ENCODE measurements around the gene GALNT7. TPM values are rescaled to one million over a fixed set of nuclear protein-coding genes. Genes with fewer than 3 reads are reported as not detected.
A peak's percentile ranks its signal among the peaks of the same experiment; 100 is the strongest.

GALNT7 gene
- total and polyA plus RNA-seq, 9 donors, result 9.0 to 23.7 (median 17.6) TPM

DNA sequence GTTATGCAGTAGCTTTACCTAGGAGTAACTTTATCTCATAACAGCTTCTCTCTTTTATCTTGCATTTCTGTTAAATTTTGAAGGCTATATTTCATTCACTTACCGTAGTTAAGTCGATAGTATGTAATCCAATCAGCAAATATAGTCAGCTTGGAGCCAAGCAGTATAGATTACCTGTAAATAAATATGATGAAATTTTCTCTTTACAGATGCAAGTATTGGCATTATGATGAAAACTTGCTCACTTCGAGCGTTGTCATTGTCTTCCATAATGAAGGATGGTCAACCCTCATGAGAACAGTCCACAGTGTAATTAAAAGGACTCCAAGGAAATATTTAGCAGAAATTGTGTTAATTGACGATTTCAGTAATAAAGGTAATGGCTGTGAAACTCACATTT, 123.3 kb downstream of the GALNT7 start:
- Histone ChIP-seq H3K4me1 (ENCODE audit: insufficient read depth) (no peaks in the 10 kb centered on the region), H3K27me3 (no peaks in the 10 kb centered on the region), H3K27ac (no peak overlapping the region), H3K36me3 (no peaks in the 10 kb centered on the region), H3K4me3 (no peak overlapping the region), H3K9me3 (no peaks in the 10 kb centered on the region)
- TF ChIP-seq, protein P1, sequence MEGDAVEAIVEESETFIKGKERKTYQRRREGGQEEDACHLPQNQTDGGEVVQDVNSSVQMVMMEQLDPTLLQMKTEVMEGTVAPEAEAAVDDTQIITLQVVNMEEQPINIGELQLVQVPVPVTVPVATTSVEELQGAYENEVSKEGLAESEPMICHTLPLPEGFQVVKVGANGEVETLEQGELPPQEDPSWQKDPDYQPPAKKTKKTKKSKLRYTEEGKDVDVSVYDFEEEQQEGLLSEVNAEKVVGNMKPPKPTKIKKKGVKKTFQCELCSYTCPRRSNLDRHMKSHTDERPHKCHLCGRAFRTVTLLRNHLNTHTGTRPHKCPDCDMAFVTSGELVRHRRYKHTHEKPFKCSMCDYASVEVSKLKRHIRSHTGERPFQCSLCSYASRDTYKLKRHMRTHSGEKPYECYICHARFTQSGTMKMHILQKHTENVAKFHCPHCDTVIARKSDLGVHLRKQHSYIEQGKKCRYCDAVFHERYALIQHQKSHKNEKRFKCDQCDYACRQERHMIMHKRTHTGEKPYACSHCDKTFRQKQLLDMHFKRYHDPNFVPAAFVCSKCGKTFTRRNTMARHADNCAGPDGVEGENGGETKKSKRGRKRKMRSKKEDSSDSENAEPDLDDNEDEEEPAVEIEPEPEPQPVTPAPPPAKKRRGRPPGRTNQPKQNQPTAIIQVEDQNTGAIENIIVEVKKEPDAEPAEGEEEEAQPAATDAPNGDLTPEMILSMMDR (IDR thresholded peaks at IDR 0.05), result no peak
- no peak for TF ChIP-seq POLR2A (IDR thresholded peaks at IDR 0.05)
- TF ChIP-seq EP300 (IDR thresholded peaks at IDR 0.05), result no peak
- no peak for DNase-seq
- 94 to 98% (median 97%) methylated on average over 5 of the region's 5 CpGs for WGBS, 3 donors
- intact Hi-C loops (cut with DNase I), result no loop called here

DNA sequence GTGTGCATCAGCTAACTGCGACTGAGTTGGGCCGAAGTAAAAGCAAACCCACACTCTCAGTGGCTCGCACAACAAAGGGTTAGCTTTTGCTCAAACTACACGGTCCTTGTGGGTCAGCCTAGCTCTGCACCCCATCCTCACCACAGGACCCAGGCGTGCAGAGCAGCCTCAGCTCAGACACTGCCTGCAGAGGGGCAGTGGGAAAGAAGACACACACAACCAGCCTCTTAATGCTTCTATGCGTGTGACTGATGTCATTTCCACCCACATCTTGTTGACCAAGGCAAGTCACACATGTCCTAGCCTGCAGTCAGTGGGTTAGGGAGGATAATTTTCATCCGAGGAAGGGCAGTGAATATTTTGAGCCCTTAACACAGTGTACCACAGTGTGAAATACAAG, 125.1 kb downstream of the GALNT7 start:
- H3K9me3 ChIP-seq, result no peaks in the 10 kb centered on the region
- TF ChIP-seq POLR2A (IDR thresholded peaks at IDR 0.05) (no peak), EP300 (IDR thresholded peaks at IDR 0.05) (no peak)
- TF ChIP-seq, protein P1 (IDR thresholded peaks at IDR 0.05), result no peak
- no peaks in the 10 kb centered on the region for H3K36me3 ChIP-seq
- no peak for DNase-seq
- H3K4me3 ChIP-seq, result no peak overlapping the region
- no peak overlapping the region for H3K27ac ChIP-seq
- intact Hi-C loops (cut with DNase I), result no loop called here
- no peaks in the 10 kb centered on the region for H3K27me3 ChIP-seq
- no peaks in the 10 kb centered on the region for H3K4me1 ChIP-seq (ENCODE audit: insufficient read depth)
- WGBS, 3 donors, result 85 to 87% (median 86%) methylated on average over 7 of the region's 7 CpGs

DNA sequence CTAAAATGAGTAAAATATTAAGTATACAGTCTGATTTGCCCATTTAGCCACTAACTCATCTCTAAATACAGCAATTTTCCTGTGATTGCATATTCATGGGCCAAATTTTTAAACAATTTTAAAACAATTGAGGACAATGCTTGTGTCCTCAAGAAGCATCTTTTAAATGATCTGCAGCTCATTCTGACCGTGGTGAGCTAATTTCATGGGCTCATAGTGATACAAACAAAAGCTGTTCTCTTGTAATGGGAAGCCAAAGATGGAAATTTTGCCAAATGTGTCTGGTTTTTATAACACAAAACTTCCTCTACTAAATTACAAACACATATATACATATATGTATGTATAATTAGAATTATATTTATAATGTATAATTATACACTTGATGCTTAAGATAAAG, 125.8 kb downstream of the GALNT7 start:
- H3K4me3 ChIP-seq, result no peak overlapping the region
- intact Hi-C loops (cut with DNase I), result no loop called here
- no peaks in the 10 kb centered on the region for H3K27me3 ChIP-seq
- no peaks in the 10 kb centered on the region for H3K36me3 ChIP-seq
- H3K4me1 ChIP-seq (ENCODE audit: insufficient read depth), result no peaks in the 10 kb centered on the region
- WGBS, 3 donors, result 69 to 75% (median 72%) methylated on average over 1 of the region's 1 CpG
- no peak for DNase-seq
- TF ChIP-seq, protein P1 (IDR thresholded peaks at IDR 0.05), result no peak
- TF ChIP-seq EP300 (IDR thresholded peaks at IDR 0.05) (no peak), POLR2A (IDR thresholded peaks at IDR 0.05) (no peak)
- no peaks in the 10 kb centered on the region for H3K9me3 ChIP-seq
- no peak overlapping the region for H3K27ac ChIP-seq

DNA sequence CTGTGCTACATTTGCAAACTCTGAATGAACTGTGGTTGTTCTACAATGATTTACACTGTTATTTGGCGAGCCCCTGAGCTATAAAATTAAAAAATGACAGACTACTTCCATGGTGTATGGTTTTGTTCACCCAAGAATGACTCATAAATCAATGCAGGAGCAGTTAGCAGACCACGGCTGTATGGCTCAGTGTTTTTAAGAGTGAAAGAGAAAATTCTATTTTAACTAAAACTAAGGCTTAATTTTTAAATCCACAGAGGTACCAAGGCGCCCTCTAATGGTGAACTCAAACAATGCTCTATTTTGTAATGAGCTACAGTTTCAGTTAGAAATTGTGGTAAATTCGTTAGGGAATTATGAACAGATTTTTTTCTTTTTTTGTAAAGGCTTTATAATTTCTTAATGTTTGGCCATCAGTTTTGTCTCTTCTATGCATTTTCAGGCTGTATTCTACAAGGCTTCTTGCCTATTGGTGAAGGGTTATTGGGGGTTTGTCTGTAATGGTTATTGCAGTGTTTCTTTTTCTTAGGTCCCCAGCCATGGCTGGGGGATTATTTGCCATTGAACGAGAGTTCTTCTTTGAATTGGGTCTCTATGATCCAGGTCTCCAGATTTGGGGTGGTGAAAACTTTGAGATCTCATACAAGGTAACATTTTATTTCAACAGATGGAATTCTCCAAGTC, 133.0 kb downstream of the GALNT7 start:
- no peaks in the 10 kb centered on the region for H3K27me3 ChIP-seq
- H3K9me3 ChIP-seq, result no peaks in the 10 kb centered on the region
- H3K4me3 ChIP-seq, result no peak overlapping the region
- H3K36me3 ChIP-seq, result no peaks in the 10 kb centered on the region
- no peaks in the 10 kb centered on the region for H3K4me1 ChIP-seq (ENCODE audit: insufficient read depth)
- WGBS, 3 donors, result 25 to 28% (median 26%) methylated on average over 5 of the region's 5 CpGs
- TF ChIP-seq POLR2A (IDR thresholded peaks at IDR 0.05) (no peak), EP300 (IDR thresholded peaks at IDR 0.05) (no peak)
- TF ChIP-seq, protein P1 (IDR thresholded peaks at IDR 0.05), result peak; percentile 49 to 61 (median 50)
- intact Hi-C loops (cut with DNase I), result loop anchor here in 2 of 4 donors (5.0 to 10.0 kb wide), 2 partner anchors 287 to 289 kb away; no protein-coding TSS in a partner anchor
- H3K27ac ChIP-seq, result no peak overlapping the region
- no peak for DNase-seq

All from ovary (tissue), 9 donors.